ENCODE results near the gene WNT2. TPM values are rescaled to one million over a fixed set of nuclear protein-coding genes. Genes with fewer than 3 reads are reported as not detected.

WNT2 gene
- polyA plus RNA-seq, 1 donor from 2014 or later: not detected

GRCh38 chr7:117338020-117338419, 15.2 kb upstream of the WNT2 start:
- H2AFZ ChIP-seq (ENCODE audit: low read depth, low read length): no peak overlapping the region
- H3K9me3 ChIP-seq (ENCODE audit: low read length): no peaks in the 10 kb centered on the region
- no peak overlapping the region for H3K9ac ChIP-seq (ENCODE audit: low read length)
- no peaks in the 10 kb centered on the region for H3K79me2 ChIP-seq (replicated peaks; ENCODE audit: insufficient read depth, low read length)
- H3K9me2 ChIP-seq (ENCODE audit: insufficient read depth, low read length): no peaks in the 10 kb centered on the region
- TF ChIP-seq MXI1 (conservative IDR thresholded peaks at IDR 0.05; ENCODE audit: poor library complexity, severe bottlenecking): no peak
- no peak for TF ChIP-seq CTCF (IDR thresholded peaks at IDR 0.05; ENCODE audit: poor library complexity, severe bottlenecking)
- TF ChIP-seq POLR2AphosphoS5 (IDR thresholded peaks at IDR 0.05): no peak
- TF ChIP-seq RAD21 (conservative IDR thresholded peaks at IDR 0.05): no peak
- no peak for TF ChIP-seq SMC3 (conservative IDR thresholded peaks at IDR 0.05; ENCODE audit: poor library complexity)
- no peak for TF ChIP-seq TAF1 (IDR thresholded peaks at IDR 0.05; ENCODE audit: low read depth)
- TF ChIP-seq EZH2 (IDR thresholded peaks at IDR 0.05; ENCODE audit: borderline replicate concordance, insufficient read depth, low read length, poor library complexity, severe bottlenecking): no peak
- TF ChIP-seq, protein P1, sequence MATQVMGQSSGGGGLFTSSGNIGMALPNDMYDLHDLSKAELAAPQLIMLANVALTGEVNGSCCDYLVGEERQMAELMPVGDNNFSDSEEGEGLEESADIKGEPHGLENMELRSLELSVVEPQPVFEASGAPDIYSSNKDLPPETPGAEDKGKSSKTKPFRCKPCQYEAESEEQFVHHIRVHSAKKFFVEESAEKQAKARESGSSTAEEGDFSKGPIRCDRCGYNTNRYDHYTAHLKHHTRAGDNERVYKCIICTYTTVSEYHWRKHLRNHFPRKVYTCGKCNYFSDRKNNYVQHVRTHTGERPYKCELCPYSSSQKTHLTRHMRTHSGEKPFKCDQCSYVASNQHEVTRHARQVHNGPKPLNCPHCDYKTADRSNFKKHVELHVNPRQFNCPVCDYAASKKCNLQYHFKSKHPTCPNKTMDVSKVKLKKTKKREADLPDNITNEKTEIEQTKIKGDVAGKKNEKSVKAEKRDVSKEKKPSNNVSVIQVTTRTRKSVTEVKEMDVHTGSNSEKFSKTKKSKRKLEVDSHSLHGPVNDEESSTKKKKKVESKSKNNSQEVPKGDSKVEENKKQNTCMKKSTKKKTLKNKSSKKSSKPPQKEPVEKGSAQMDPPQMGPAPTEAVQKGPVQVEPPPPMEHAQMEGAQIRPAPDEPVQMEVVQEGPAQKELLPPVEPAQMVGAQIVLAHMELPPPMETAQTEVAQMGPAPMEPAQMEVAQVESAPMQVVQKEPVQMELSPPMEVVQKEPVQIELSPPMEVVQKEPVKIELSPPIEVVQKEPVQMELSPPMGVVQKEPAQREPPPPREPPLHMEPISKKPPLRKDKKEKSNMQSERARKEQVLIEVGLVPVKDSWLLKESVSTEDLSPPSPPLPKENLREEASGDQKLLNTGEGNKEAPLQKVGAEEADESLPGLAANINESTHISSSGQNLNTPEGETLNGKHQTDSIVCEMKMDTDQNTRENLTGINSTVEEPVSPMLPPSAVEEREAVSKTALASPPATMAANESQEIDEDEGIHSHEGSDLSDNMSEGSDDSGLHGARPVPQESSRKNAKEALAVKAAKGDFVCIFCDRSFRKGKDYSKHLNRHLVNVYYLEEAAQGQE (IDR thresholded peaks at IDR 0.05; ENCODE audit: borderline replicate concordance): no peak
- TF ChIP-seq EP300 (conservative IDR thresholded peaks at IDR 0.05; ENCODE audit: poor library complexity, severe bottlenecking): no peak
- H3K4me3 ChIP-seq (ENCODE audit: low read length): no peak overlapping the region
- no peaks in the 10 kb centered on the region for H4K20me1 ChIP-seq (ENCODE audit: insufficient read depth)
- no peaks in the 10 kb centered on the region for H3K36me3 ChIP-seq (ENCODE audit: insufficient read depth, low read length)
- H3F3A ChIP-seq (ENCODE audit: insufficient read depth, low read length, poor library complexity, severe bottlenecking): no peaks in the 10 kb centered on the region
- H3K27me3 ChIP-seq (ENCODE audit: insufficient read depth, low read depth, low read length): no peaks in the 10 kb centered on the region
- H3K27ac ChIP-seq (ENCODE audit: low read length): no peak overlapping the region
- H3K4me2 ChIP-seq (ENCODE audit: low read length): no peak overlapping the region

- no peaks in the 10 kb centered on the region for H3F3A ChIP-seq (ENCODE audit: insufficient read depth, low read length, poor library complexity, severe bottlenecking)
- H2AFZ ChIP-seq (ENCODE audit: low read depth, low read length): no peak overlapping the region
- TF ChIP-seq, protein P1 (IDR thresholded peaks at IDR 0.05; ENCODE audit: borderline replicate concordance): no peak
- no peak for TF ChIP-seq MXI1 (conservative IDR thresholded peaks at IDR 0.05; ENCODE audit: poor library complexity, severe bottlenecking)
- TF ChIP-seq CTCF (IDR thresholded peaks at IDR 0.05; ENCODE audit: poor library complexity, severe bottlenecking): no peak
- H3K79me2 ChIP-seq (replicated peaks; ENCODE audit: insufficient read depth, low read length): no peaks in the 10 kb centered on the region
- no peaks in the 10 kb centered on the region for H3K27me3 ChIP-seq (ENCODE audit: insufficient read depth, low read depth, low read length)
- no peaks in the 10 kb centered on the region for H4K20me1 ChIP-seq (ENCODE audit: insufficient read depth)
- H3K36me3 ChIP-seq (ENCODE audit: insufficient read depth, low read length): no peaks in the 10 kb centered on the region
- no peak overlapping the region for H3K4me3 ChIP-seq (ENCODE audit: low read length)
- H3K9me2 ChIP-seq (ENCODE audit: insufficient read depth, low read length): no peaks in the 10 kb centered on the region
- no peaks in the 10 kb centered on the region for H3K9me3 ChIP-seq (ENCODE audit: low read length)
- no peak overlapping the region for H3K27ac ChIP-seq (ENCODE audit: low read length)
- no peak overlapping the region for H3K9ac ChIP-seq (ENCODE audit: low read length)
- H3K4me2 ChIP-seq (ENCODE audit: low read length): no peak overlapping the region
Observed at GRCh38 chr7:117333168-117333567, 10.3 kb upstream of the WNT2 start.
